Stimulated activated CD8-positive, alpha-beta memory T cell treated with anti-CD3 and anti-CD28 coated beads, Interleukin-4, amount 100 ng/mL, for 24 hours (primary cell): ENCODE data around the gene PHRF1.

Experiments used
- DNase-seq: peaks from one replicate; pipeline ENCODE4 v3.0.0-alpha.2; 2020; ENCODE audit warnings: low read depth

PHRF1 gene

DNA sequence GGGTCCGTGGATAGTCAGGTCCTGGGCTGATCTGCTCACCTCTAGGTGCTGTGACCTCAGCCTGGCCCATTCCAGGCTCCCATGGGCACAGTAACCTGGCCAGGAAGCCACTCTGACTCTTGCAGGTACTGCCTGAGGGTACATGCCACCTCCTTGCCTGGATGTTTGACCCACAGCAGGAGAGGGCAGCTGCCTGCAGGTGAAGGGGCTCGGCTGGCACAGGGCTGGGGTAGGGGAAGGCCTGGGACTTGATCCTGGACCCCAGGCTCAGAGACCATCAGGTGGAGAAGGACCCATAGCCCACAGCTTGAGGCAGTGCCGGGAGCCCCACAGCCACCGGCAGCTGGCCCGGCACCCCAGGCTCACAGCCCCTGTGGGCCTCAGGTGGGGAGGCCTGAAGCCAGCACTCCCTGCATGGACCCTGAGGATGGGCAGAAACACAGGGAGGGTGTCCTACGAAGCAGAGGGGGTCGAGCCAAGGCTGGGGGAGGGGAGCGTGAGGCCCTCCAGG, 36.2 kb upstream of the PHRF1 start:
- no peak for DNase-seq

DNA sequence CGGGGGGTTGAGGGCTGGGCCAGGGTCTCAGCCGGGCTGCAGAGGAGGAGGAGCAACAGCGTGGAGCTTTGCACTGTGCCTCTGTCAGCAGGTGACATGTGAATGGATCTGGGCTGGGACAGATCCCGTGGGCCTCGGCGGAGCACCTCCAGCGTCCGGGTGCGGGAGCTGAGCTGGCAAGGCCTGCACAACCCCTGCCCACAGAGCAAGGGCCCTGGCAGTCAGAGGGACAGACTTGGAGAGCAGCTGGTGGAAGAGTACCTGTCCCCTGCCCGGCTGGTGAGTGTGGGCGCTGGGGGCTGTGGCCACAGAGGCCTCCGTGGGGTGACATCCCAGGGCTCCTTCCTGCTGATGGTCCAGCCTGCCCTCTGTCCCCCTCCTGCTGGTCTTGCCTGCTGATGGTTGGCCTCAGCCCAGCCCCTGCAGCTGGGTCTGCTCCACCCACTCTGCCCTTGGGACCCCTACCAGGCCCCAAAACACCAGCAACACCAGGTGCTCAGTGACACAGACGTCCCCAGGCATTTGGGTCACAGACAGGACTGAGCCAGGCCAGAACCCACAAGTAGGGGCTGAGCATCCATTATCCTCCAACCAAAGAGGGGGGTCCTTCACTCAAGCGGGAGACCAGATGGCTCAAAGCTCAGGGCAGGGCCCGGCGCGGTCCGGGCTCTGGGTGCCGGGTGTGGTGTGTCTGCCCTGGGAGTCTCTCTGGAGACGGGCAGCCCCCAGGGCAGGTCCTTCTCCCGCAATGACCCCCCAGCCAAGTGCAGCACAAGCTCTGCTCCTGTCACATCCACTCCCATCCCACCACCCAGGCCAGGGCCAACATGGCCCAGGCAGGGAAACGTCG, 35.5 kb upstream of the PHRF1 start:
- DNase-seq = no peak

DNA sequence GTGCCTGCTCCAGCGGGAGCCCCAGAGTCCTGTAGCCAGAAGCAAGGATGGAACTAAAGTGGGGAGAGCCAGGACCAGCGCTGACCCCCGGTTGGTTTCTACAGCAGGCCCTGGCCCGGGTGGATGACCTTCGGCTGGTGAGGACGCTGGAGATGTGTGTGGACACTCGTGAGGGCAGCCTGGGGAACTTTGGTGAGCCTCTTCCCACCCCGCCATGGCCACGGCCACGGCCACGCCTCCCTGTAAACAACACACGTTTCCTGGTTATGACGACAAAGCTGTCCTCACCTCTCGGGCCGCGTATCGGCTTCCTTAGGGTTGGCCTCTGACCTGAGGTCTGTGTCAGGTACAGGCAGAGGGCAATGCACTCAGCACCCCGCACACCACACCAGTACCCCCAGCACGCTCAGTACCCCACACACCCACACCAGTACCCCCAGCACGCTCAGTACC, 34.8 kb upstream of the PHRF1 start:
- DNase-seq = no peak

DNA sequence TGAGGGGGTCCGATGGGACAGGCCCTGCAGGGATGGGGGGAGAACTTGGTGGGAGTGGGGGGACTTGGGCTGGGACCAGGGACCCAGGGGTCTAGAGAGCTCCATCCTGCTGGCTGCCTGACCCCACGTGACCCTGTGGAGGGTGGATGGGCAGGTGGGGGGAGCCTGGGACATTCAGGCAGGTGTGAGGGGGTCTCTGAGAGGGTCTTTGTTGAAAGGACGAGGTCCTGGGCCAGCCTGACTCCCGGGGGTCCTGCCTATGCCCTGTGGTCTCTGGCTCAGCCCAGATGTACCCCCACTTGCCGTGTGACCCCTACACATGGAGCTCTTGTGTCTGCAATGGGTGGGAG, 31.5 kb upstream of the PHRF1 start:
- DNase-seq = no peak

DNA sequence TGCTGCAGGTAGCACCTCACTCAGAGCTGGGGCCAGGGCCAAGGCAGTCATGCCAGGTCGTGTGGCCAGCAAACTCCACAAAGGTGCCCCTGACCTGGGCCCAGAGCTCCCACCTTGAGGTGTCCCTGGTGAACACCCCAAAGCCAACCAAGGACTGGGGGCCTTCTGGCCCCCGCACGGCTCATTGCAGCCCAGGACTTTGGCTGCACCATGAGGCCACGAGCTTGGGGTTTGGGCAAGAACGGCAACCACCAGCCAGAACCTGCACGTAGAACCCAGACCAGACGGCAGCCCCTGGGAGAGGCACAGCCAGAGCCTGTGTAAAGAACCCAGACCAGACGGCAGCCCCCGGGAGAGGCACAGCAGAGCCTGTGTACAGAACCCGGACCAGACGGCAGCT, 31.1 kb upstream of the PHRF1 start:
- no peak for DNase-seq

DNA sequence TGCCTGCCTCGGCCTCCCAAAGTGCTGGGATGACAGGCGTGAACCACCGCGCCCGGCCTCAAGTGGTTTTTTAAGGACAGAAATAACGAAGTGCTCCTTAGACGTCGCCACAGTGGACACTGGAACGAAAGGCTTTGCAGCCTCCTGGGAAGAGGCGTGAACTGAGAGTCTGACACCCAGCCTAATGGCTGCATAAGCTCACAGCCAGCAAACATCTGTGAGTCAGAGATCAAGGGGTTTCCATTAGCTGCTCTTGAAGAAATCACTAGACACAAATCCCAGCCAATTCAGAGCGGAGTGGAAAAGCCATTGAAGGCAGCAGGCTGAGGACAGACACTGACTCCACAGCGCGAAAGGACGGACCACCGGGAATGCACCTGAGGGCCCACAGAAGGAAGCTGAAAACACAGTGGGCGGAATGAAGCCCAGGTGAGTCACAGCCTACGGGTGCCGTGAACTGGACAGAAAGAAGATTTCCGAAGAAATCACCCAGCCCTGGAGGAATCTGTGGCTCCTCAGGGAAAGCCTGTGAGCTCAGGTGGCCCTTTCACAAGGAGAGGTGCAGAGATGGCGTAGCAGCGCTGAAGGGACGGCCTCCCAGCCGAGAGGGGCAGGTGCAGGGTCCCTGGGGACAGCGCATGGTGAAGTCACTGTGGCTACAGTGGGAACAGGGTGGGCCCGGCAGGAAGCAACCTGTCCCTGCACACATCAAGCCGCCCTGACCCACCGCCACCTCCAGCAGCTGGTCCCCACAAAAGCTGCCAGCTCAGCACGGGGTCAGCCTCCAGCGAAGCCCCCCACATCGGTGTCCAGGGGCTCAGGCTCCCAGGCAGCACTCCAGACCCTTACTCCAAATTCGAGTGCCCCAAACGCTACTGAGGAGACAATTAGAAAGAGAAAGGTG, 27.3 kb upstream of the PHRF1 start:
- no peak for DNase-seq

DNA sequence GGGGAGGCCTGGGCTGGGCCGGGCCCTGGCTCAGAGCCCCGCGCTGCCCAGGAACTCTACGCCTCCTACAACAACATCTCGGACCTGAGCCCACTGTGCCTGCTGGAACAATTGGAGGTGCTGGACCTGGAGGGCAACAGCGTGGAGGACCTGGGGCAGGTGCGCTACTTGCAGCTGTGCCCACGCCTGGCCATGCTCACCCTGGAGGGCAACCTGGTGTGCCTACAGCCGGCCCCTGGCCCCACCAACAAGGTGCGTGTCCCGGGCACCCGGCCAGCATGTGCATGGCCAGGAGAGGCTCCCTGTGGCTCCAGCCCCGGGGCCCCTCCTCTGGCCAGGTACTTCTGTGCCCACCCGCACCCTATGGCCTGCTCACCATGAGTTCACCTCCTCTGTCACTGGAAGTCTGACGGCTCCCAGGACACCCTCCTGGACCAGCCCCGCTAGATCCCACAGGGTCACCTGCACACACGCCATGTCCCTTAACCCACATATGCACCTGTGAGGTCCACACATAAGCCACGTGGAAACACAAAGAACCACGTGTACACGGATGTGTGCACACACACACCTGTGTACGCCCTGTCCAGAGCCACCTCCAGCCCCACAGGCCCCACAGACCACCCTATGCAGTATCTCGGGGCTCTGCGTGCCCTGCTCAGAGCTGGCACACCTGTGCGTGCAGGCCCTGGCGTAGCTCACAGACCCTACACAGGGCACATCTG, 26.1 kb upstream of the PHRF1 start:
- DNase-seq = no peak

DNA sequence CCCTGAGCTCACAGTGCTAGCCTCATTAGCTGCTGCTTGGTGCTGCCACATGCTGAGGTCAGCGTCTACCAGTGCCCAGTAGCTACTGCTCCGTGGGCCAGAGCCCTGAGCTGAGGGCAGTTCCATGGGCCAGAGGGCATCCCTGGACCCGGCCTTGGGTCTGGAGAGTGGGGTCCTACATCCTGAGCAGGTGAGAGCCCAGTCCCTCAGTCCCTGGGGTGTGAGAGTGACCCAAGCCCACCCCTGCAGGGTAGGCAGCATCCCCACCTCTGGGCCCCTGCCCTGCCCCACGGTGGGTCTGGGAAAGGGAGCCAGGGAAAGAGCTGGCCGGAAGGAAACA, 25.6 kb upstream of the PHRF1 start:
- no peak for DNase-seq

DNA sequence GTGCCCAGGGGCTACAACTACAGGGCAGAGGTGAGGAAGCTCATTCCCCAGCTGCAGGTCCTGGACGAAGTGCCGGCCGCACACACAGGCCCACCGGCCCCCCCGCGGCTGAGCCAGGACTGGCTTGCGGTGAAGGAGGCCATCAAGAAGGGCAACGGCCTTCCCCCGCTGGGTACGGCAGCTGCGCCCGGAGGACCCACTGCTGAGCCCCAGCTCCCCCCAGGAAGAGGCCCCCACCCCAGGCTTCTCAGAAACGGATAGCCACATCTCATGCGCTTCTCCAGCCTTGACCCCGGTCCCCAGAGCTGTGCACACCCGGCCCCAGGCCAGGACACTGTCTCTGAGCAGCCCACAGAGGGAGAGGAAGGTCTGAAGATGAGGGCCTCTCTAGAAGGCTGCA, 25.1 kb upstream of the PHRF1 start:
- no peak for DNase-seq

DNA sequence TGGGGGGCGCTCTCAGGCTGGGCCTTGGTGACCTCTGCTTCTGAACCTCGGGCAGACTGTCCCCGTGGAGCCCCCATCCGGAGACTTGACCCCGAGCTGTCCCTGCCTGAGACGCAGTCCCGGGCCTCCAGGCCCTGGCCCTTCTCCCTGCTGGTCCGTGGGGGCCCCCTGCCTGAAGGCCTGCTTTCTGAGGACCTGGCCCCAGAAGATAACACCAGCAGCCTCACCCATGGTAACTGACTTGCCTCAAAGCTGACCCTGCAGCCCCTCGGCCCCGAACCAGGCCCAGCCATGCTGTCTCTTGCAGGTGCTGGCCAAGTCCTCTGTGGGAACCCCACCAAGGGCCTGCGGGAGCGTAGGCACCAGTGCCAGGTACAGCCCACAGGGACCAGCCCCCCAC, 24.7 kb upstream of the PHRF1 start:
- no peak for DNase-seq

DNA sequence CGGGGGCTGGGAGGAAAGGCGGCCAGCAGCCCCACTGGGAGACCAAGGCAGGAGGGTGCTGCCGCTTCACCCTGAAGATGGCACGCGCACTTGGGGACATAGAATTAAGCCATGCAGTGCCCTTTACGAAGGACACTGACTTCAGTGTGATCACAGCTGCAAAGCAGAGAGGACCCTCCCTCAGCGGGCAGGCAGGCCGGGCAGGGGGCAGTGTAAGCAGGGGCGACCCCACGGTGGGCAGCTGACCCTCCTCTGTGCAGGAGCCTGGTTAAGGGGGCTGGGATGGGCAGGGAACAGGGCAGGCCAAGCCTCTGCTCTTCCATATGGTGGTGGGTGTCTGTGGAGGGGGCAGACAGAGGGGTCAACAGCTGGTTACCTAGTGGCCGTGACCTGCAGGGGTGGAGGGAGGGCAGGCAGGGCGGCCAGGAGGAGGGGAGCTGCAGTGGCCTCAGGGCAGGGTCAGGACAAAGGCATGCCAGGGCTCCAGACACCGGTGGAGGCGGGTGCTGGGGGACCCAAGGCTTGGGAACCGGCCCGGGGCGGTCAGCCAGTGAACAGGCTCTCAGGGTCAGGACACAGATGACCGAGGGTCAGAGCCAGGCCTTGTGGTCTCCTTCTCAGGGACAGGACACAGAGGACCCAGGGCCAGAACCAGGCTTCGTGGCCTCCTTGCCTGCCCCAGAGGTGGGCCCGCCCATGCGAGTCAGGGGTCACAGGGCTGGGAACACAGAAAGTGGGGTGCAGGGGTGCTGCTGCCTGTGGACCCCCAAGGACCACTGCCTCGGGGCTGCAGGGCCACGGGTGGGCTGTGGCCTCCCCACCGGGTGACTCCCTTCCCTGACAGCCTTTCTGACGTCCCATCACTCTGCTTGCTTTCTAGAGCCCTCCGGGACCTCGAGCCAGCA, 22.9 kb upstream of the PHRF1 start:
- DNase-seq = no peak

DNA sequence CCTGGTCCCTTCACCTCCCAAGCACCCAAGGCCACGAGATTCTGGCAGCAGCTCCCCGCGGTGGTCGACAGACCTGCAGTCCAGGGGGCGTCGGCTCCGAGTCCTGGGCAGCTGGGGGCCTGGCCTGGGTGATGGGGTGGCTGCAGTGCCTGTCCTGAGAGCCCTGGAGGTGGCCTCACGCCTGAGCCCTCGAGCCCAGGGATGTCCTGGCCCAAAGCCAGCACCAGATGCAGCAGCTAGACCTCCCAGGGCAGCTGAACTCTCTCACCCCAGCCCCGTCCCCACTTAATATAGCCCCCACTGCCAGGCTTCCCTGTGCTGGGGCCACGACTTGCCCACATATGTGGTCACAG, 22.3 kb upstream of the PHRF1 start:
- DNase-seq = no peak

DNA sequence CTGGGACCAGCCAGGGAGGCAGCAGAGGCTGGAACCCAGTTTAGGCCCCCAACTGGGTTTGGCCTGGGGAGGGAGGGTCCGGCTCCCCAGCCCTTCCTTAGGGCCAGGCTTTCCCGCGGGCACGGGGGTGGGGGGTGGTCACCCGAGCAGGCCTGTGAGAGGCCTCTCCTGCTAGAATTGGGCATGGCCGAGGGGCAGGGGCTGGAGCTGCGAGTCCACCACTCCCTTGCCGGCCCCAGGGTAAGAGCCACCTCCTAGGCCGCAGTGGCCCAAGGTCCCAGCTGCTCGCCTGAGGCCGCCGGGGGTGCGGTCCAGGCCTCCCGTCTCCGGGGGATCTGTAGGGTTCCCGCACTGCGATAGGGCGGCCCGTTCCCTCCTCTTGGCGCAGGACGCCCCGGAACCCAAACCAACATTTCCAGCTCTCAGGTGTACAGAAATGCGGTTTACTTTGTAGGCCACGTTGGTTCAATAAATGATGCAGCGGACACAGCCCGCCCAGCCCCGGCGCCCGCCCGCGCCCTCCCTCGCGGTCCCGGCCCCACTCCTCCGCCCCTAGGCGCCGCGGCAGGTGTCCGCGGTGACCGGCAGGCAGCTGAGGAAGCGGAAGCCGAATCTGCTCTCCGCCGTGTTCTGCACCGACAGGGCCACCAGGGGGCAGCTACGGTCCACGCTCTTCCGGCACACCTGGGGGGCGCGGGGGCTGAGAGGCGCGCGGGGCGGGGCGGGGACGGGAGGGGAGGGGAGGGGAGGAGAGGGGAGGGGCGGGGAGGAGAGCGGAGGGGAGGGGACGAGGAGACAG, 21.6 kb upstream of the PHRF1 start:
- peak; percentile 62 for DNase-seq

DNA sequence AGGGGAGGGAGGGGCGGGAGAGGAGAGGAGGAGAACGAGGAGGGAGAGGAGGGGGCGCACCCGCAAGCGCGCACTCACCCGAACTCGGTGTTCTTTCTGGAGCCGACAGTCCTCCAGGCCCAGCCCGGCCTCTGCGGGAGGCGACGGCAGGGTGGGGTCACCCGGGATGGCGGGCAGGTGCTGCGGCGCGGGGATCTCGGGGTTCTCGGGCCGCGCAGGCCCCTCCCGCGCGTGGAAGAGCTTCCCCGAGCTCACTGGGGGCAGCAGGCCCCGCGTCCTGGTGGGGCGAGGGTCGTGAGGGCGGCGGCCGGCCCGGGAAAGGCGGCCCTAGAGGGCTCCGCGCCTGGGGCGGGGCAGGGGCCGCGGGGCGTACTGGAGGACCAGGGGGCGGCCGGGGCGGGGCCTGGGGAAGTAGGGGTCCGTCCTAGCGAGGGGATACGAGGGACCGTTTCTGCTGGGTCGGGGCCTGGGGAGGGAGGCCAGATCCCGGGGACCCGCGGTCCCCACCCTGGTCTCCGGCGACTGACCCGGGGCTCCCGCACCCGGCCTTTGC, 21.0 kb upstream of the PHRF1 start:
- DNase-seq = no peak

DNA sequence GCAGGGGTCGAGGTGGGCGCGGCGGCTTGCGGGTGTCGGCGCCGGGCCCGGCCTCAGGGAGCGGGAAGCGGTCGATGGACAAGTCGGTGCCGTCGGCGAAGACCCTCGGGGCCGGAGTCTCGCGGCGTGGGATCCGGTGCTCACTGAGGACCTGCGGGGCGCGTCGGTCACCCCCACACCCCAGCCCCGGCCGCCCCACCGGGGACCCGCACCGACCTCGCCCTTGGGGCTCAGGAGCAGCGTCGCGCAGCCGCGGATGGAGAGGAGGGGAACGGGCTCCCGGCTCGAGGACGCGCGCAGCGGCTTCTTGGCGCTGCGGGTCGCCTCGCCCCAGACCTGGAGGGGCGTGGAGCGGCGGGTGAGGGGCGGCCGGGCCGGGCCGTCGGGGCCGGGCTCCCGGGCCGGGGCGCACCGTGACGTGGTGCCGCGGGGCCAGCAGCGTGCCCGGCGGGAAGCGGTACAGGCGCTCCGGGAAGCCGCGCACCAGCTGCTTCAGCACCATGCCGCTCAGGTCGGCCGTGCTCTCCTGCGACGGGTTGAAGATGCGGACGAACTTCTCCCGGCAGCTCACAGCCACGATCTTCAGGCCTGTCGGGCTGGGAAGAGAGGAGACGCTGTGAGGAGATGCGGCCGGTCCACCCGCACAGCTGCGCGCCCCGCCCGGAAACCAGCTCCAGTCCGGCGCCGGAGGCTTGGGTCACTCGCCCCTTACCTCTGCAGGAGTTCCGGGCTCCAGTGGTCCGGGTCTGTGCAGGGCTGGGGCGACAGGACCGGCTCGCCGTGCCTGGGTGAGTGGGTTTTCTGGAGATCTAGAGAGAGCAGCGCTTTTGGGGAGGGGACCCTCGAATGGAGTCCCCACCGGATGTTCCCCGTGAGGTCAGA, 20.2 kb upstream of the PHRF1 start:
- no peak for DNase-seq

DNA sequence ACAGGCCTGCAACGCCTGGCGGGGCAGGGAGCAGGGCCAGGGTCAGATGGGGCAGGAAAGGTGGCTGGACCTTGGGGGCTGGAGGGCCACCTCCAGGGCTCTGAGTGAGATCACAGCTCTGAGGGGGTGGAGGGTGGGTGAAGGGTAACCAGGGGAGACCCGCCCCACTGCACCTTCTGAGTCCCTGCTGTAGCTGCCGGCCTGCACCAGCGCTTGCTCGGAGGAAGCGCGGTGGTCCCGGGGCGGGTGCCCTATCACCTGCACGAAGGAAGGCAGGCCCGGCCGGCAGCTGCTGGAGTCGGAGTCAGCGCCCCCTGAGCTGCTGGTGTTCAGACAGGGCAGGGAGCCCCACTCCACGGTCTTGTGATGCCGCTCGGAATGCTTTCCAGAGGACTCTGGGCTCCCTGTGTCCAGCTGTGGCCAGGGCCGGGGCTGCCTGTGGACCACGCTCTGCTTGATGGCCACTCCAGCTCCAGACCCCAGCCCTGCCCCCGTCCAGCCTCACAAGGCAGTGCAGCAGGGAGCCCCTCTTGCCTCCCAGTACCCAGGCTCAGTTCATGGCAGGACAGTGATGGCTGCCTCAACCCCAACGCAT, 19.5 kb upstream of the PHRF1 start:
- DNase-seq = no peak

DNA sequence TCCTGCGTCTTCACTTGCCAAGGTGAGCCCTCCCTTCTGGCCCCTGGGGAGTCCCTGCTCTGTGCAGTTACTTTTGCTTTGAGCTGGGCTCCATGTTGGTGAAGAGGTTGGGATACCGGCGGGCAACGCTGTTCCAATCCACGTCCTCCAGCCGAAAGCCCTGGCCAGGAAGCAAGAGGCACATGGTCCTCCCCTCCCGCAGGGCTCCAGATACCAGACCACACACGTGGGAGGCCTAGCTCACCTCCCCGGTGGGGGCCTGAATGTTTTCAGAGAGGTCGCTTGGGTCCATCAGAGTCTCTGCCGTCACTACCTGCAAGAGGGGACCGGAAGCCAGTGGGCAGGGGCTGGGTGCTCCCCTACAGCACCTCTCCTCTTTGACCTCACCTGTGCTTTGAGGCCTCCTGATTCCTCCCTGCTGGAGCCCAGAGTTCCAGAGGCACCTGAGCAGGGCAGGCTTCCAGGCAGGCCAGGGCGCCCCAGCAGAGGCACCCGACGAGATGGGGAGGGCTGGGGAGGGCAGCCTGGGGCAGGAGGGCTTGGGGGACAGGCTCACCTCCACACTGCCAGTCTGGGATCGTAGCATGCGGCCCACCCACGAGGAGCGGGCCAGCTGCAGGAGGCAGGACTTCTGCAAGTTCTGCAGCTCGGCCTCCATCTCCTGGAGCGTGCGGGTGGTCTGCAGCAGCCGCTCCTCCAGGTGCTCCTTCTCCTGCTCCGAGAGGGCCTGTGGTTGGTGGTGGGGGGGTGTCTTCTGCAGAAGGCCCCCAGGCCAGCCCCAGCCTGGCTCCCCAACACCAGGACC, 18.7 kb upstream of the PHRF1 start:
- DNase-seq = no peak

DNA sequence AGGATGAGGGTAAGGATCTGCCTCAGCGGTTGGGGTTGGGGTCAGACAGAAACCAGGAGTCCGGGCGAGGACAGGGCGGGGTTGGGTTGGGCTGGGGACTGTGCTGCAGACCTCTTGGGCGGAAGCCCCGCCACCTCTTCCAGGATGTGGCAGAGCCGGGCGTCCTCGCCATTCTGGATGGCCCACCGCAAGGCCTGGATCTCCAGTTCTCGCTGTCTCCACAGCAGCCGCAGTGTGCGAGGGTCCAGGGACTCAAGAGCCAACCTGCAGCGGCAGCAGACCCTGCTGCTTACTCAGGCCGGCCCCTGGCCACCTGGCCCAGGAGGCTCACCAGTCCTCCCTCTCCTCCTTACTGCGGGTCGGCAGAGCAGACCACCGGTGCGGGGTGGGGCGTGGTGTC, 17.8 kb upstream of the PHRF1 start:
- DNase-seq = no peak
